ENCODE results near the gene ABCB1.
"Not testable (repeated sequence)": the region's sequence is repeated elsewhere in the genome, so short reads cannot be mapped to it uniquely, and the experiment has no call there.

The ABCB1 gene

GRCh38 chr7:87574630-87575029 is 26.1 kb downstream of the ABCB1 start:
- no peak for DNase-seq

GRCh38 chr7:87572513-87572912 is 28.2 kb downstream of the ABCB1 start:
- DNase-seq, result not testable (repeated sequence)

GRCh38 chr7:87570178-87570577 is 30.5 kb downstream of the ABCB1 start:
- DNase-seq, result no peak

- DNase-seq, result no peak
Observed at GRCh38 chr7:87567052-87567451, 33.6 kb downstream of the ABCB1 start.

GRCh38 chr7:87566311-87566900 is 34.3 kb downstream of the ABCB1 start:
- no peak for DNase-seq

- DNase-seq, result no peak
Observed at GRCh38 chr7:87565877-87566276, 34.8 kb downstream of the ABCB1 start.

- peak; percentile 17 to 30 for DNase-seq
Observed at GRCh38 chr7:87564296-87564963, 36.3 kb downstream of the ABCB1 start.

- DNase-seq, result no peak
Observed at GRCh38 chr7:87561702-87562101, 39.0 kb downstream of the ABCB1 start.

- DNase-seq, result no peak
Observed at GRCh38 chr7:87561102-87561501, 39.6 kb downstream of the ABCB1 start.

GRCh38 chr7:87552351-87552900 is 48.3 kb downstream of the ABCB1 start:
- no peak for DNase-seq

- no peak for DNase-seq
Observed at GRCh38 chr7:87548123-87548919, 52.4 kb downstream of the ABCB1 start.

GRCh38 chr7:87545760-87546159 is 54.9 kb downstream of the ABCB1 start:
- no peak for DNase-seq

GRCh38 chr7:87543623-87544022 is 57.1 kb downstream of the ABCB1 start:
- no peak for DNase-seq

- DNase-seq, result no peak
Observed at GRCh38 chr7:87541648-87542047, 59.0 kb downstream of the ABCB1 start.

GRCh38 chr7:87538052-87538451 is 62.6 kb downstream of the ABCB1 start:
- no peak for DNase-seq

- no peak for DNase-seq
Observed at GRCh38 chr7:87534072-87534471, 66.6 kb downstream of the ABCB1 start.

GRCh38 chr7:87530126-87530525 is 70.6 kb downstream of the ABCB1 start:
- DNase-seq, result no peak

- no peak for DNase-seq
Observed at GRCh38 chr7:87528730-87529129, 72.0 kb downstream of the ABCB1 start.

- DNase-seq, result no peak
Observed at GRCh38 chr7:87518735-87519134, 81.9 kb downstream of the ABCB1 start.

- DNase-seq, result no peak
Observed at GRCh38 chr7:87517891-87518290, 82.8 kb downstream of the ABCB1 start.

GRCh38 chr7:87517136-87517815 is 83.4 kb downstream of the ABCB1 start:
- DNase-seq, result no peak

GRCh38 chr7:87513735-87514335 is 86.8 kb downstream of the ABCB1 start:
- no peak for DNase-seq

- no peak for DNase-seq
Observed at GRCh38 chr7:87512906-87513305, 87.8 kb downstream of the ABCB1 start.

All from CD4-positive, alpha-beta T cell treated with Interleukin-1 beta for 1 hour (primary cell).